WTC11 (cell line): ENCODE data around the gene TKTL1. TPM values are rescaled to one million over a fixed set of nuclear protein-coding genes. Genes with fewer than 3 reads are reported as not detected.
"Not testable (repeated sequence)": the region's sequence is repeated elsewhere in the genome, so short reads cannot be mapped to it uniquely, and the experiment has no call there.

ENCODE experiments used
- ATAC-seq: fragments of 200-7000 bp; cut with Tn5 transposase; 2 replicates; pipeline ENCODE4 v1.10.0; 2021; ENCODE audit warnings: mild to moderate bottlenecking, moderate library complexity
- Bru-seq: library from RNA; stranded (reverse); fragments of 400-500 nt; gene quantifications from one replicate; lab custom pipeline; 2021; lab: Mats Ljungman, UMichigan
- CTCF ChIA-PET: fragments of 300-600 bp; sonication (Branson Sonifier 250); formaldehyde crosslinking; loops from one replicate; lab custom pipeline; 2021; ENCODE audit warnings: antibody characterized with exemption; lab: Charles Lee
- POLR2A ChIA-PET: fragments of 350-600 bp; sonication (Branson Sonifier 250); formaldehyde crosslinking; loops from one replicate; lab custom pipeline; 2021; ENCODE audit warnings: antibody characterized with exemption; lab: Charles Lee
- DNase-seq: peaks from one replicate; pipeline ENCODE4 v3.0.0; 2021; ENCODE audit warnings: low spot score
- H3K27ac Mint-ChIP-seq: 2 replicates; pipeline ENCODE4 v1.8.0; 2021; ENCODE audit warnings: mixed read lengths
- H3K27me3 Mint-ChIP-seq: 2 replicates; pipeline ENCODE4 v1.8.0; 2021; ENCODE audit warnings: low read depth, mild to moderate bottlenecking, moderate library complexity, mixed read lengths
- H3K36me3 Mint-ChIP-seq: 2 replicates; pipeline ENCODE4 v1.8.0; 2021; ENCODE audit warnings: mixed read lengths
- H3K4me1 Mint-ChIP-seq: 2 replicates; pipeline ENCODE4 v1.8.0; 2022; ENCODE audit warnings: mixed read lengths
- H3K4me3 Mint-ChIP-seq: 2 replicates; pipeline ENCODE4 v1.8.0; 2021; ENCODE audit warnings: mild to moderate bottlenecking, moderate library complexity, mixed read lengths
- H3K9me3 Mint-ChIP-seq: 2 replicates; pipeline ENCODE4 v1.8.0; 2021; ENCODE audit warnings: mixed read lengths
- ATF6 ChIP-seq: sonication (generic); formaldehyde crosslinking; IDR thresholded peaks from 2 replicates; pipeline ENCODE4 v1.8.1; 2023; ENCODE audit warnings: mild to moderate bottlenecking, missing genetic modification reagents
- CDX4 ChIP-seq: fragments of 250-450 bp; sonication (Bioruptor Pico); IDR thresholded peaks from 2 replicates; pipeline ENCODE4 v1.9.0; 2021; ENCODE audit warnings: moderate library complexity, mild to moderate bottlenecking, inconsistent platforms, borderline replicate concordance
- CTCF ChIP-seq: fragments of 200-600 bp; IDR thresholded peaks from 2 replicates; pipeline ENCODE4 v1.8.0; 2022; ENCODE audit warnings: antibody characterized with exemption
- E2F5 ChIP-seq: sonication (generic); formaldehyde crosslinking; IDR thresholded peaks from 2 replicates; pipeline ENCODE4 v1.8.1; 2022; ENCODE audit warnings: mild to moderate bottlenecking, moderate library complexity, missing genetic modification reagents
- GRHL2 ChIP-seq: fragments of 250-450 bp; sonication (Bioruptor Pico); IDR thresholded peaks from 2 replicates; pipeline ENCODE4 v1.8.0; 2022; ENCODE audit warnings: mild to moderate bottlenecking, moderate library complexity; ENCODE audit not compliant: insufficient replicate concordance, severe bottlenecking
- HMGXB4 ChIP-seq: sonication (generic); formaldehyde crosslinking; IDR thresholded peaks from 2 replicates; pipeline ENCODE4 v1.8.1; 2023; ENCODE audit warnings: mild to moderate bottlenecking, moderate library complexity, missing genetic modification reagents
- KAT7 ChIP-seq: sonication (generic); formaldehyde crosslinking; IDR thresholded peaks from 2 replicates; pipeline ENCODE4 v1.8.1; 2023; ENCODE audit warnings: missing genetic modification reagents, mild to moderate bottlenecking, borderline replicate concordance
- MAX ChIP-seq: sonication (generic); formaldehyde crosslinking; IDR thresholded peaks from 2 replicates; pipeline ENCODE4 v1.8.0; 2022; ENCODE audit warnings: mild to moderate bottlenecking, missing genetic modification reagents
- MLX ChIP-seq: sonication (generic); formaldehyde crosslinking; IDR thresholded peaks from 2 replicates; pipeline ENCODE4 v1.8.1; 2023; ENCODE audit warnings: mild to moderate bottlenecking, missing genetic modification reagents, moderate library complexity
- NFATC4 ChIP-seq: fragments of 250-450 bp; sonication (Bioruptor Pico); IDR thresholded peaks from 2 replicates; pipeline ENCODE4 v1.9.0; 2021; ENCODE audit warnings: mild to moderate bottlenecking
- PREB ChIP-seq: sonication (generic); formaldehyde crosslinking; IDR thresholded peaks from 2 replicates; pipeline ENCODE4 v1.8.1; 2022; ENCODE audit warnings: mild to moderate bottlenecking, missing genetic modification reagents, moderate library complexity, borderline replicate concordance
- PRRX2 ChIP-seq: fragments of 250-450 bp; sonication (Bioruptor Pico); IDR thresholded peaks from 2 replicates; pipeline ENCODE4 v1.8.0; 2021; ENCODE audit warnings: mild to moderate bottlenecking
- TEAD4 ChIP-seq: sonication (generic); formaldehyde crosslinking; IDR thresholded peaks from 2 replicates; pipeline ENCODE4 v1.8.0; 2022; ENCODE audit warnings: mild to moderate bottlenecking, missing genetic modification reagents
- TP53 ChIP-seq: sonication (generic); formaldehyde crosslinking; IDR thresholded peaks from 2 replicates; pipeline ENCODE4 v1.8.1; 2023; ENCODE audit warnings: mild to moderate bottlenecking, missing genetic modification reagents
- ZMAT4 ChIP-seq: fragments of 250-450 bp; sonication (Bioruptor Pico); IDR thresholded peaks from 2 replicates; pipeline ENCODE4 v1.9.0; 2021; ENCODE audit warnings: mild to moderate bottlenecking
- ZNF532 ChIP-seq: fragments of 250-450 bp; sonication (Bioruptor Pico); IDR thresholded peaks from 2 replicates; pipeline ENCODE4 v1.9.0; 2021; ENCODE audit warnings: mild to moderate bottlenecking, borderline replicate concordance
- long read RNA-seq, 3 experiments: library from RNA in 1 of 3; library from capped mRNA in 1 of 3; library from polyadenylated mRNA in 1 of 3; unstranded in 2 of 3; stranded (forward) in 1 of 3; transcript quantifications; one replicate each; pipeline ENCODE4 v2.0.0, GENCODE V29; 2021
- total RNA-seq: library from RNA; stranded (reverse); gene quantifications from 3 replicates; pipeline ENCODE4 v1.2.3, GENCODE V29; 2021

Gene TKTL1
- total RNA-seq (0.46 to 0.53 TPM in 2 of 3 replicates, not detected in the other), Bru-seq, nascent RNA (not detected)
- long read RNA-seq, experiment 1, result 0 reads
- long read RNA-seq, experiment 2, result 0 reads
- long read RNA-seq, experiment 3, result 0 reads

- H3K27me3 Mint-ChIP-seq, result no peaks in the 10 kb centered on the region
- ChIA-PET POLR2A (no interaction called here), CTCF (interaction anchor here (3.6 kb wide), 1 partner anchor 13 kb away, joined by 12 read pairs; no protein-coding TSS in a partner anchor)
- ATAC-seq (no peak), DNase-seq (no peak)
- no peak within 1 kb of the TSS for H3K4me3 Mint-ChIP-seq
- no peak within 1 kb of the TSS for H3K27ac Mint-ChIP-seq
- no peaks in the 10 kb centered on the region for H3K4me1 Mint-ChIP-seq
- H3K9me3 Mint-ChIP-seq, result no peaks in the 10 kb centered on the region
- TF ChIP-seq CDX4 (CRISPR knock-in tag) (no peak), PREB (no peak), ZNF532 (CRISPR knock-in tag) (no peak), GRHL2 (CRISPR knock-in tag) (no peak), MAX (CRISPR knock-in tag) (no peak), KAT7 (CRISPR knock-in tag) (no peak), HMGXB4 (CRISPR knock-in tag) (no peak), ZMAT4 (CRISPR knock-in tag) (no peak), MLX (no peak), PRRX2 (CRISPR knock-in tag) (no peak), TP53 (CRISPR knock-in tag) (no peak), ATF6 (CRISPR knock-in tag) (no peak), TEAD4 (CRISPR knock-in tag) (no peak), CTCF (no peak), E2F5 (CRISPR knock-in tag) (no peak), NFATC4 (CRISPR knock-in tag) (no peak)
- TF ChIP-seq, all 79 proteins: peak for 0
- H3K36me3 Mint-ChIP-seq, result no peaks in the 10 kb centered on the region
Measured at GRCh38 chrX:154295664-154296310, at the start of gene TKTL1. Gene TKTL1, plus strand, starts transcription at chrX:154295795. Its CDS starts 65 bp downstream, at chrX:154295860.

GRCh38 chrX:154247377-154248045 lies 48.1 kb upstream of the TKTL1 start:
- DNase-seq, CTCF ChIA-PET, H3K9me3 Mint-ChIP-seq, H3K27ac Mint-ChIP-seq, H3K4me1 Mint-ChIP-seq, H3K36me3 Mint-ChIP-seq, H3K4me3 Mint-ChIP-seq, H3K27me3 Mint-ChIP-seq, POLR2A ChIA-PET: not testable (repeated sequence)
- ATAC-seq, result peak; percentile 41
